ENCODE data around the gene FAM216B.

FAM216B gene

GRCh38 chr13:42832341-42833096, 51.1 kb downstream of the FAM216B start:
- DNase-seq (ENCODE audit: low read depth in 2 of 2) = no peak

DNA sequence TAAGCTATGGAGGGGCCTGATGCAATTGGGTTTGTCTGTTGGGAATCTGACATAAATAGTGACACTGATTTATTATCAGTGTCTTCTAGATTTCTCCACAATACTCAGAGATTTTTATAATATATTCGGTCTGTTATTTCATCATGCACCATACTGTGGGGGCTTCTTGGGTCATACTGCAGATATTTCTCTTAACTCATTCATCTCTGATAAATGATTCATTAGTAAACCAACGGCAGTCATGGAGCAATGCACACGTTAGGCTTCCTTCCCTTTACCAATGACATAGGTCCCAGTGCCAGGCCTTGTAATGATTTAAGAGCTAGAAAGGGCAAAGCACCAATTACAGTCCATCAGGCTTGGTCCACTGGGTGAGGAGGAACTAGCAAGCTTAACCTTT, 53.6 kb downstream of the FAM216B start:
- no peak for DNase-seq (ENCODE audit: low read depth in 2 of 2)

DNA sequence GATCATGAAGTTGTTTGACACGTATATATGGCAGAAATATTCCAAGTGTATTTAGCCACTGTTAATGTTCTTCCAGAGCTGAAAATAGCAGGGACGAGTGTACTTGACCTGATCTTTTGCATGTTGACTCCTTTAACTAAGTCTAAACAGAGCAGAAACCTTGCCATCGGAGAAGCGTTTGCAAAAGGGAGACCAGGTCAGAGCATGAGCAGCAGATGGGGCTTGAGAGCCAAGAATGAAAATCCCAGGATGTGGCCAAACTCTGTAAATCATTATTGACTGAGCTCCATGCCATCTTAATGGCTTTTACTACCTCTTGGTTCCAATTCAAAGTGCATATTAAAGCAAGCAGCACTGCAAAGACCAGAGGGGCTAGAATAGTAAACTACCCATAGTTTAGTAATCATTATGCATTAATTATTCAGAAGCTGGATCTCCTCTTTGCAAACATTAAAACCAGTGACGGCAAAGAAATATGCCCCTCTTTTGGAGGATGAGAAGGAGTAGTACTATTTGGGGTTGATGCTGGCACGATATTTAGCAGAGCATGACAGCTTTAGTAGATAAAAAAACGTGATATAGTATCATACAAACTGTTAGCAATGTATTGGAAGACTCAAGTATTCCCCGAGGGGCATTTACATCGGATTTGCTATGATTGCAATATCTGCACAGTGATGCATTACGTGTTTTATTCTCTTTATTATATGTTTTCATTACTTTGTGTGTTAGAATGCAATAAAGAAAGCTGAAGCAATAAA, 55.7 kb downstream of the FAM216B start:
- no peak for DNase-seq (ENCODE audit: low read depth in 2 of 2)
